GM18907 (cell line): Measurements from ENCODE around the gene REP15.
"Not testable (repeated sequence)": the region's sequence is repeated elsewhere in the genome, so short reads cannot be mapped to it uniquely, and the experiment has no call there.

ENCODE experiments used
- ATAC-seq: cut with Tn5 transposase; IDR thresholded peaks from one replicate; pipeline ENCODE4 v1.9.1; 2021; ENCODE audit warnings: mild to moderate bottlenecking, moderate library complexity; ENCODE audit not compliant: unreplicated experiment

The REP15 gene

DNA sequence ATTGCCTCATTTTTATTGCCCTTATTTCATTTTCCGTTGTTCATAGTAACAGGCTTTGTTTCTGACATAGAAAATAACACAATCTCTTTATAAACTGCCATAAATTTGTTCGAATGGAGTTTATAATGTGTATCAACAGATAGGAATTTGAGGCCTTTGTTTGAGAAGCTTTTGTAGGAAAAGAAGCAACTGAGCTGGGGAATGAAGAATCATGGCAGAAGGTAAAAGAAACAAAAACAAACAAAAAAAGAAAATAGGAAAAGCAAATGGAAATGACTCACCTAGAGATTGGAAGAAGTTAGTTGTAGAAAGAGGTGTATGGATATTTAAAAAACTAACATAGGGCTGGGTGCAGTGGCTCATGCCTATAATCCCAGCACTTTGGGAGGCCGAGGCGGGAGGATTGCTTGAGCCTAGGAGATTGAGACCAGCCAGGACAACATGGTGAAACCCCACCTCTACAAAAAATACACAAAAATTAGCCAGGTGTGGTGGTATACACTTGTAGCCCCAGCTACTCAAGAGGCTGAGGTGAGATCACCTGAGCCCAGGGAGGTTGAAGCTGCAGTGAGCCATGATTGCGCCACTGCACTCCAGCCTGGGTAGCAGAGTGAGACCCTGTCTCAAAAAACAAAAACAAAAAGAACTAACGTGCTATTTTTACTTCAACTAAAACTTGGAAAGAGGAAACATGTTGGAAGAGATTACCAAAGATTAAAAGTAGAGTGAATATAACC lies 523 bp upstream of the REP15 start:
- no peak for ATAC-seq

DNA sequence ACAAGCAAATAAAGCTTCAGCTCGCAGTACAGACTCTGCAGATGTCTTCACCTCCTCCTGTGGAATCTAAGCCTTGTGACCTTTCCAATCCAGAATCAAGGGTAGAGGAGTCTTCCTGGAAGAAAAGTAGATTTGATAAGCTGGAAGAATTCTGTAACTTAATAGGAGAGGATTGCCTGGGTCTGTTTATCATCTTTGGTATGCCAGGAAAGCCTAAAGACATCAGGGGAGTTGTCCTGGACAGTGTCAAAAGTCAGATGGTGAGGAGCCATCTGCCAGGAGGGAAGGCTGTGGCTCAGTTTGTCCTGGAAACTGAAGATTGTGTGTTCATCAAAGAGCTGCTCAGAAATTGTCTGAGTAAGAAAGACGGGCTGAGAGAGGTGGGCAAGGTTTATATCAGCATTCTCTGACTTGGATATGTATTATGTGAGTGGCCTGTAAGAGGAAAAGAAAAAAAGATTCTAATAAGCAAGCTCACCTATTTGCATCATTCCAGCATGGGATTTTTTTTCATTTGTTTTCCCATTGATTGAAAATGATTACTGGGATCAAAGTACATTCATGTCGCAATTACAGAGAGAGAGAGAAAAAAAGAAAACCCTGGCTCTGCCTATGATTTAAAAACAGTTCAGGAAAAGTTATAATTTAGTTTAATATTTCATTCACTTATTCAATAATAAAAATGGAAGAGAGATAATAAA lies 767 bp downstream of the REP15 start:
- ATAC-seq, result no peak

DNA sequence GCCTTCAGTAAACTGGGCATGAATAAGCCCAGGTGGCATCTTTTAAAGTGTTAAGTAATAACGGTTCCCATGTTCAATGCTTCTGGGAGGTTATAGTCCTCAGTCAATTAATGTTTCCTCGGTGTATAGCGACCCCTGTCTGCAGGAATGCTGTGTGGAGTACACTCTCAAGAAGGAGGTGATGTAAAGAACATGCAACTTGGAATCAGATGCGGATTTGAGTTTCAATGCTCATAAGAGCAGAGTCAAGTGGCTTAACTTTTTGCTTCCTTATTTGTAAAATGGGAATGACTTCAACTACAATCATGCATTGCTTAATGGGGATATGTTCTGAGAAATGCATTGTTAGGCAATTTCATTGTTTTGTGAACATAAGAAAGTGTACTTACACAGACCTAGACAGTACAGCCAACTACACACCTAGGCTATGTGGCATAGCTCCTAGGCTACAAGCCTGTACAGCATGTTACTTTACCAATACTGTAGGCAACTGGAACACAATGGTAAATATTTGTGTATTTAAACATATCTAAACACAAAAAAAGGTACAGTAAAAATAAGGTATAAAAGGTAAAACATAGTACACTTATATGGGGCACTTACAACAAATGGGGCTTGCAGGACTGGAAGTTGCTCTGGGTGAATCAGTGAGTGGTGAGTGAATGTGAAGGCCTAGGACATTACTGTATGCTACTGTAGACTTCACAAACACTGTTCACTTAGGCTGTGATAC lies 7.6 kb downstream of the REP15 start:
- ATAC-seq, result peak; percentile 88

- ATAC-seq, result no peak
Measured at GRCh38 chr12:27705263-27705662, 9.0 kb downstream of the REP15 start.

DNA sequence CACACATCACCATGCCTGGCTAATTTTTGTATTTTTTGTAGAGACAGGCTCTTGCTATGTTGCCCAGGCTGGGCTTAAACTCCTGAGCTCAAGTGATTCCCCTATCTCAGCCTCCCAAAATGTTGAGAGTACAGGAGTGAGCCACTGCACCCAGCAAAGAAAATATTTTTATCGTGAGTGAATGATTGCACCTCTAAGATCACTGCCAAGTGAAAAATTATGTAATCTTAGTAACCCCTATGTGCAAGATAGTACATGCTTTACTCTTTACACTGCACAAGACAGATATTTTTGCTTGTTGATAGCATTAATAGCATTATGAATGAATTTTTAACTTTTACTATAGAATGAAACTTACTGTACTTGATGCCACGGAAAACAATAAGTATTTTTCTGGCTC lies 11.0 kb downstream of the REP15 start:
- ATAC-seq, result no peak

GRCh38 chr12:27709212-27709931 lies 13.1 kb downstream of the REP15 start:
- no peak for ATAC-seq

DNA sequence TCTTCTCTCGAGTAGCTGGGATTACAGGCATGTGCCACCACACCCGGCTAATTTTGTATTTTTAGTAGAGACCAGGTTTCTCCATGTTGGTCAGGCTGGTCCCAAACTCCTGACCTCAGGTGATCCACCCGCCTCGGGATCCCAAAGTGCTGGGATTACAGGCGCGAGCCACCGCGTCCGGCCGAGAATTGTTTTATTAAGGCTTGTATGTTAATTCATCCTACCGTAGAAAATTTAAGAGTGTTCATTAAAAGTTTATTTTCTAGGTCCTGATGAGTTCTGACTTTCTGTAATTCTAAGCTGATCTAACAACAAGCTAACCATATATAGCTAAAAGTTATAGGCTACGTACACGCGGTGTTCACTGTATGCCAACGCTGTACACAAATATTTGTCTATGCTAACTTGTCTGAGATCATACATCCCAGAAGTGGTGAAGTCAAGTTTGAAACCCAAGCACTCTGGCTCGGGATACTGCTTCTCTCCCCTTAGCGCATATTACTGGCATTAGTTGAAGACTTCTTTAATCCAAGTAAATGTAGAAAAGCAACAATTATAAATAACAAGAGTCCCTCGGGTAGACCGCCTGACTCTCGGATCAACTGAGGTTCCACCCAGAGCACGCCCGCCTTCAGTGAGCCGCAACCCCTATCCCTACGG lies 13.8 kb downstream of the REP15 start:
- peak; percentile 47 for ATAC-seq

DNA sequence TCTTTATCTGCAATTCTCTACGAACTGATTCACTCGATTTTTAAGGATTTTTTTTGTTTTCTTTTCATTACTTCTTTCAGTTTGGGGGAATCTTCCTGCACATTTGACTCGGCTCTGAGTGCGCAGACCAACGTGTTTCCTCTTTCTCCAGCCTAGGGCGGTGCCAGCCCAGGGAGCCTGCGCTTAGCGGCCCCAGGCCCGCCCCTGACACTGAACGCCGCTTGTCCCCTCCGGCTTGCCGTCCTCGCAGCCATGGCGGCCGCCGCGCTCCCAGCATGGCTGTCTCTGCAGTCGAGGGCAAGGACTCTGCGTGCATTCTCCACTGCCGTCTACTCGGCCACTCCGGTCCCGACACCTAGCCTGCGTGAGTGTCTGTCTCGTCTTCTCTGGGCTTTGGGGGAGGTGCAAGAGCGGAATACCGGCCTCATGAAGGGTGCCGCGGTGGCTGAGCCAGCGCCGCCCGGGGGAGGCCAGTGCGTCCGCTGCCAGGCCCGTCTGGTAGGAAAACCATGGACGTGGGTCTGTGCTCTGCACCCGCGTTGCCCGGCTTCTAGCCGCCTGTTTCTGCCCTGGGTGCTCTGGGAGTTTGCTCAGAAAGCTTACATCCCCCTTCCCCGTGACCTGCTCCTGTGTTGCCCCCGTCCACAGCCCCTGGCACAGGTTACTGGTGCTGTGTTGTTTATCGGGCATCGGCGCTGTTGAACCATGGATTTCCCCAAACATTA lies 14.5 kb downstream of the REP15 start, which contains the start of gene MRPS35:
Gene MRPS35 (plus strand): TSS at position 241 of the 725 bp plus-strand sequence. CDS start 12 bp downstream, at position 253.
- peak; percentile 98 for ATAC-seq

DNA sequence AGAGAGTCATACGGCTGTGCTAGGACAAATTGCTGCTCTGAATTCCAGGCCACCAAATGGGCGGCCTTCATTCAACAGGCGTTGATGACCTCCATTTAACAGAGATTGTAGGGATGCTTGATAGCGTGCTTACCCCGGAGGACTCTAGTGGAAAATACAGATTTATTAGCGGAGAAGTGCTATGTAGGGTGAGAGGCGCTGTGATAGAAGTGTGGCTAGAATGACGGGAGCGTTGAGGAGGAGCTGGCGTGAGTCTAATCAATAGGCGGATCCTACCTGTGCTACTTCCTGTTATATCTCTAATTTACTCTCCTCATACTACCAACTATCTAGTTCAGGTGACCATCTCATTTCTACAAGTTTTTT lies 15.1 kb downstream of the REP15 start:
- peak; percentile 24 for ATAC-seq

- no peak for ATAC-seq
Measured at GRCh38 chr12:27711967-27712366, 15.7 kb downstream of the REP15 start.

GRCh38 chr12:27723212-27723611 lies 27.0 kb downstream of the REP15 start:
- ATAC-seq, result no peak

GRCh38 chr12:27730097-27730588 lies 33.9 kb downstream of the REP15 start:
- no peak for ATAC-seq

- no peak for ATAC-seq
Measured at GRCh38 chr12:27732281-27732680, 36.0 kb downstream of the REP15 start.

DNA sequence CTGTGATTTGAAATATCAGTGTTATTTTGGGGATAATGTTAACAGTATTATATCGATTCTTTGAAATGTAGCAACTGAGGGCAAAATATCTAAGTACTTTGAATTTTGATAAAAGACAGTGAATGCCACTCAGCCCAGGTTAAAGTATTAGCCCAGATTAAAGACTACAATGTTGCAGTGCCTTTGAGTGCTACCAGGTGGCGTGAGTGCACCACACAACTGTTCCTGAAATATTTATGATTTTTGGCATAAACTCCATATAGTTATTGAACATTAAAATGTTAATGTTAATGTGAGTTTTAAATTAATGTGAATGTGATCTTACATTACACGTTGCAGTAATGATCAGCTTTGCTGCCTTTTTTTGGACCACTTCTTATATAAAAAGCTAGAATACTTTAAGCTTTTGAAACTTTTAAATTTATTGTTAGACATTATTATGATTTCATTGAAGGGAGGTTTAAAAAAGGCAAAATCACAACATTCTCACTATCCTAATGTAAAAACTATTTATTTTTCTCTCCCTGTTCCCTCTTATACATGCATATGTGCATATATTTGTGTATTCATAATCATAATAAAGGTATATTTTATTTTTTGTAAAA lies 36.9 kb downstream of the REP15 start:
- ATAC-seq, result no peak

GRCh38 chr12:27733791-27734190 lies 37.5 kb downstream of the REP15 start:
- no peak for ATAC-seq

- not testable (repeated sequence) for ATAC-seq
Measured at GRCh38 chr12:27734321-27734720, 38.1 kb downstream of the REP15 start.

DNA sequence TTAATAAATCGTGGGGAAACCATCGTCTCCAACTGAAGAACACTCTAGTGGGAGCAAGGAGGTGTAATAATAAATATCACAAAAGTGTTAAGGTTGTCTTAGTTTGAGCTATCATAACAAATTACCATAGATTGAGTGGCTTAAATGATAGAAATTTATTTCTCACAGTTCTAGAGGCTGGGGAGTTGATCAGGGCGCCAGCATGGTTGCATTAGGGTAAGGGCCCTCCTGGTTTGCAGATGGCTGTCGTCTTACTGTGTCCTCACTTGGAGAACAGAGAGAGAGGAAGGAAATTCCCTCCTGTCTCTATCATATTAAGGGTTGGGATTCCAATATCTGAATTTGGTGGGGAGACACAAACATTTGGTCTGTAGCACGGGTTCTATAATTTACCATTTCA lies 47.4 kb downstream of the REP15 start:
- ATAC-seq, result no peak

- not testable (repeated sequence) for ATAC-seq
Measured at GRCh38 chr12:27745734-27746133, 49.5 kb downstream of the REP15 start.
